ENCODE measurements around the gene CHTF18. TPM values are rescaled to one million over a fixed set of nuclear protein-coding genes. Genes with fewer than 3 reads are reported as not detected.

The CHTF18 gene
- total RNA-seq, 1 donor from 2014 or later: 14.8 TPM

- no peak within 1 kb of the TSS for H3K4me3 Mint-ChIP-seq (ENCODE audit: unreplicated experiment)
- H3K27me3 Mint-ChIP-seq (ENCODE audit: low read depth, unreplicated experiment): peaks cover 8% of the 10 kb centered on the region
- peak; percentile 21 for DNase-seq (ENCODE audit: low read depth)
Measured at GRCh38 chr16:760545-761343, 27.7 kb upstream of the CHTF18 start, which contains the start of gene MSLN. Gene MSLN (plus strand): TSS chr16:760734. CDS start chr16:762681, 1,947 bp downstream.

GRCh38 chr16:761625-762513, 26.6 kb upstream of the CHTF18 start:
- peaks cover 3% of the 10 kb centered on the region for H3K36me3 Mint-ChIP-seq (ENCODE audit: low read depth, unreplicated experiment)
- no peak for DNase-seq (ENCODE audit: low read depth)
- H3K4me2 ChIP-seq (ENCODE audit: low read length): no peak overlapping the region
- no peak overlapping the region for H3K27ac ChIP-seq (ENCODE audit: low read depth, low read length)
- FAIRE-seq: no peak
- H3K27me3 ChIP-seq (ENCODE audit: insufficient read depth, low read length): no peaks in the 10 kb centered on the region
- H3K36me3 ChIP-seq (ENCODE audit: insufficient read depth, low read length): no peaks in the 10 kb centered on the region
- H3K4me1 Mint-ChIP-seq (ENCODE audit: low read depth, unreplicated experiment): no peaks in the 10 kb centered on the region
- H3K9me3 ChIP-seq (ENCODE audit: insufficient read depth, low read depth, low read length): no peaks in the 10 kb centered on the region
- H4K20me1 ChIP-seq (ENCODE audit: insufficient read depth, low read length): no peaks in the 10 kb centered on the region
- no peak overlapping the region for H3K9ac ChIP-seq (ENCODE audit: low read length)
- TF ChIP-seq CTCF (IDR thresholded peaks at IDR 0.05; ENCODE audit: insufficient read depth, low read depth, low read length): no peak
- no peak for TF ChIP-seq EZH2 (IDR thresholded peaks at IDR 0.05; ENCODE audit: insufficient read depth, low read length)
- H3K27me3 Mint-ChIP-seq (ENCODE audit: low read depth, unreplicated experiment): peaks cover 6% of the 10 kb centered on the region
- no peak overlapping the region for H2AFZ ChIP-seq (ENCODE audit: low read depth, low read length)
- H3K4me1 ChIP-seq (ENCODE audit: insufficient read depth, low read length): peaks cover 7% of the 10 kb centered on the region
- H3K4me3 Mint-ChIP-seq (ENCODE audit: unreplicated experiment): no peak overlapping the region
- H3K27ac Mint-ChIP-seq (ENCODE audit: unreplicated experiment): no peak overlapping the region
- no peak overlapping the region for H3K4me3 ChIP-seq (ENCODE audit: insufficient read depth, low read depth, low read length)
- H3K9me3 Mint-ChIP-seq (ENCODE audit: unreplicated experiment): no peaks in the 10 kb centered on the region
- no peaks in the 10 kb centered on the region for H3K79me2 ChIP-seq (ENCODE audit: insufficient read depth, low read length)

More at GRCh38 chr16:760545-761343, 27.7 kb upstream of the CHTF18 start, which contains the start of gene MSLN:
- H3K9ac ChIP-seq (ENCODE audit: low read length): no peak within 1 kb of the TSS
- H3K79me2 ChIP-seq (ENCODE audit: insufficient read depth, low read length): no peaks in the 10 kb centered on the region
- no peaks in the 10 kb centered on the region for H3K36me3 ChIP-seq (ENCODE audit: insufficient read depth, low read length)
- H3K9me3 Mint-ChIP-seq (ENCODE audit: unreplicated experiment): peaks cover 5% of the 10 kb centered on the region
- no peaks in the 10 kb centered on the region for H3K9me3 ChIP-seq (ENCODE audit: insufficient read depth, low read depth, low read length)
- no peaks in the 10 kb centered on the region for H3K27me3 ChIP-seq (ENCODE audit: insufficient read depth, low read length)
- TF ChIP-seq EZH2 (IDR thresholded peaks at IDR 0.05; ENCODE audit: insufficient read depth, low read length) (no peak), CTCF (IDR thresholded peaks at IDR 0.05; ENCODE audit: insufficient read depth, low read depth, low read length) (no peak)
- H3K4me1 ChIP-seq (ENCODE audit: insufficient read depth, low read length): peaks cover 7% of the 10 kb centered on the region
- H4K20me1 ChIP-seq (ENCODE audit: insufficient read depth, low read length): no peaks in the 10 kb centered on the region
- H3K27ac Mint-ChIP-seq (ENCODE audit: unreplicated experiment): no peak within 1 kb of the TSS
- FAIRE-seq: no peak
- peak within 1 kb of the TSS; percentile 39 for H3K4me2 ChIP-seq (ENCODE audit: low read length)
- H3K4me1 Mint-ChIP-seq (ENCODE audit: low read depth, unreplicated experiment): no peaks in the 10 kb centered on the region
- H3K36me3 Mint-ChIP-seq (ENCODE audit: low read depth, unreplicated experiment): peaks cover 3% of the 10 kb centered on the region
- H3K27ac ChIP-seq (ENCODE audit: low read depth, low read length): no peak within 1 kb of the TSS
- H2AFZ ChIP-seq (ENCODE audit: low read depth, low read length): peak within 1 kb of the TSS; percentile 34
- H3K4me3 ChIP-seq (ENCODE audit: insufficient read depth, low read depth, low read length): no peak within 1 kb of the TSS
